ENCODE data around the gene PASK.

PASK gene

DNA sequence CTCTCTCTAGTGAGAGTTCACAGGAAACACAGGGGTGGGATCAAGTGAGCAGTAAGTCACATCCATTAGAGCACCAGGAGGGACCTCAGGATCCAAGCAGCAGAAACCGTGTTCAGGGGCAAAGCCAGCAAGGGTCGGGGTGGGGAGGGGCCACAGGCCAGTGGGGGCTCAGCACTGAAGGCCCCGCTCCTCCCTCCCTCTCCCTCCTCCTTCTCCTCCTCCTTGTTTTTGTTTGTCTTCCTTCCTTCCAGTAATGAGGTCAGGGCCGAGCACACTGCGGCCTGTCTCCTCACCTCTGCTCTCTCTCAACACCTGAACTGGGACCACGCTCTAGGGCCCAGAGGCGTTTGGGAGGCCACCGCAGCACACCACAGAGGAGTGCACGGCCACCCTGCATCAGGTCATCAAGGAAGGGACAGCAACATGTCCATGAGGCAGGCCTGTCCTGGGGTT, 68.1 kb downstream of the PASK start:
- DNase-seq (ENCODE audit: low read depth): no peak

- DNase-seq (ENCODE audit: low read depth): no peak
Observed at GRCh38 chr2:241080405-241081189, 68.7 kb downstream of the PASK start.

DNA sequence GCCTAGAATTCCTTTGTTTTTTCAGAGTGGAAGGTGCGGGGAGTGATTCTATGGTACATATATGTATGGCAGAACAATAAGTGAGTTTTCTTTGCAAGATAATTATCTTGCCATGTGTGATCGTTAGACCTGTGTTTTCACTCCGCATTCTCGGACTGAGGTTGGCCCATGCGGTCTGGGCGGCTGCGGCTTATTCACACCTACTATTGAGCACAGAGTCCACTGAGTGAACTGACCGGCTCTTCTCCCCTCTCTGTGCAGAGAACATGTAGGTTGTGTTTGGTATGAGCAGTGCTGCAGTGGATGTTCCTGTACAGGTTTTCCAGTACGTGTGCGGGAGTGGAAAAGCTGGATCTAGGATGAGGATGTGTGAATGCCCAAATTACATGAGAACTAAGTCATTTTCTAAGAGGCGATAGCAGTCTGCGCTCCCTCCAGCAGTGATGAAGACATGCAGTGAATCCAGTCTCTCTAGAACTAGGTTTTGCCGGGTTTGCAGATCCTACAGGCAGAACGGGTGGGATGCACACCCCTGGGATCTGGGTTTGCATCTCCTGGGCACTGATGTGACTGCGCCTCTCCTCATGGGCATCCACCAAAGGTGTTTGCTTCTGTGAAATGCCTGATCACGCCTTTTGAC, 74.3 kb downstream of the PASK start:
- DNase-seq (ENCODE audit: low read depth): no peak

DNA sequence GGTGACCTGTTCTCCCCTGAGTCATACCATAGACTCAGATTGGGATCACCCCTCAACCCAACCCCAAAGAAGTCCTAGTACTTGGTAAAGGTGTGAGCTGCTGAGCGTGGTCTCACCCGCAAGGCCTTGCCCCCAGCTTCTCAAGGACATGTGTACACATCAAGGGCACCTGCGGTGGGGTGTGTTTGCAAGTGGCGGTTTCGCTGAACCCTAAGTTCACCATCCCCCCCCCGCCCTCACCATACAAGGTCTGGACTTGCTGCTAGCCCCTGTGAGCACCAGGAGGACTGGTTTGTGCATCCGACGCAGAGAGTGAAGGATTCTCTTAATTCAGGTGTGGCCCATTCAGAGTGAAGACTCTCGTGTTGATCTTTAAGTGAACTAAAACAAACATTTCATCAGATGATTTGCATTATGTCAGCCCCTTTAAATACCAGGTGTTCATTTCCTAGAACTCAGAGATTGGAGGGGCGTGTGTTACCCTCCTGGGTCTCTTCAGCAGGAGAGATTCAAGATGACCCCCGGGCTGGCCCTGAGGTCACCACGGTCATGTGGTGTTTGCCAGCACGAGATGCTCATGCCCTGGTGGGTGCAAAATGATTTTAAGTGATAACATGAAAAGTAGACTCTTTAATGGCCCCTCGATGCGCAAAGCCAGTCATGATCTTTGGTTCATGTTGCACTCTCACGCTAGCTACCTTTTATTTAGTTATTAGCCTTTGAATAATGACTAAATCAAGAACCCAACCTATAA, 75.0 kb downstream of the PASK start:
- no peak for DNase-seq (ENCODE audit: low read depth)

DNA sequence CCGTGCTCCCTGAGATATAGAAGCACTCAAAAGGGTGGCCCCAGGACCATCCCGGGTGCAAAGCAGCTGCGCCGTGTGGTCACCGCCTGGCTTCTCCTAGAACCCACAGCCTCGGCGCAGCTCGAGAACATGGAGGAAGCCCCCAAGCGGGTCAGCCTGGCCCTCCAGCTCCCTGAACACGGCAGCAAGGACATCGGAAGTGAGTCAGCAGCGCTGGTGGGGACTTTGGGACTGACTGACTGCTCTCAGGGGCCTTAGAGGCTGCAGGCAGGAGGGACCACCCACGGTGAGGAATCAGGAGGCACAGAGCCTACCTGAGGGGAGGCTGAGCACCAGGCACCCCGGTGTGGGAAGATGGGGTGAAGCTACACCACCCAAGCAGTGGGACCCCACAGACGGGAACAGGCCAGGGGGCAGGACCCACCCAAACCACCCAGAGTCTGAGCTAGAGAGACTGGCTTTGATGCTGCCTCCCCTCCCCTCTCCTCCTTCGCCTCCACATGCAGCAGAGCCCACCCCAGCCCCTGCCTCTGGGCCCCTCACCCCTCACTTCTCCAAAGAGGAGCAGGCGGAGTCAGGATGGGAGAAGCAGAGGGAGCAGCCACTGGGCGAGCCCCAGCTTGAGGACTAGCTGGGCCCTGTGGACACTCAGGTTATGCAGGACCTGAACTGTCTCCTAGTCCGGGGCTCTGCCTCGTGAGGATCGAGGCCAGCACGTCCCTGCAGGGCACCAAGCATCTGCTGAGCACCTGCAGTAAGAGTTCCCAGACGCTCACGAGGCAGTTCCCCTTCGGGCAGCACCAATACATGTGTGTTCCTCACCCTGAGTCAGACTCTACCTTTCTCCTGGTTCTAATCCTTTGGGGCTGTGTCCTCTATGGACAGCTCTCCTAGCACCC, 75.9 kb downstream of the PASK start:
- DNase-seq (ENCODE audit: low read depth): no peak

GRCh38 chr2:241072553-241073165, 76.6 kb downstream of the PASK start:
- DNase-seq (ENCODE audit: low read depth): no peak

DNA sequence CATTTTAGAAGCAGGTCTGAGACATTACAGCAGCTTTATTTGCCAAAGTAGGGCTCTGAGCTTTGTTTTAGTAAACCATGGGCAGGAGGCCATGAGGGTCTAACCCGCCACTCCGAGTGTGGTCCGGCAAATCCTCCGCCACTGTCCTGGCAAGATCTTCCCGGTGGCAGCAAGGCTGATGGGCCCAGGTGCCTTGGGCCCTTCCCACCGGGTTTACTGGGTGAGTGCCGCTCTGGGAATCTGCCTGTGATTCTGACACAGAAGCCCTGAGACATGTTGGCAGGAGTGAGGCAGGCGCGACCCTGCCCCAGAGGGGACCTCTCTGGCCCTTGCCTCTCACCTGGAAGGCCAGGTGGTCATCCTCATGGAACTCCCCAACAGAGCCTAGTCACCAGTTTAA, 77.1 kb downstream of the PASK start:
- no peak for DNase-seq (ENCODE audit: low read depth)

GRCh38 chr2:241071677-241072111, 77.6 kb downstream of the PASK start:
- DNase-seq (ENCODE audit: low read depth): no peak

GRCh38 chr2:241070811-241071676, 78.2 kb downstream of the PASK start:
- no peak for DNase-seq (ENCODE audit: low read depth)

GRCh38 chr2:241070361-241070760, 78.9 kb downstream of the PASK start:
- DNase-seq (ENCODE audit: low read depth): no peak

- no peak for DNase-seq (ENCODE audit: low read depth)
Observed at GRCh38 chr2:241069821-241070281, 79.4 kb downstream of the PASK start.

GRCh38 chr2:241068942-241069810, 80.1 kb downstream of the PASK start:
- DNase-seq (ENCODE audit: low read depth): no peak

GRCh38 chr2:241068136-241068941, 80.9 kb downstream of the PASK start:
- no peak for DNase-seq (ENCODE audit: low read depth)

DNA sequence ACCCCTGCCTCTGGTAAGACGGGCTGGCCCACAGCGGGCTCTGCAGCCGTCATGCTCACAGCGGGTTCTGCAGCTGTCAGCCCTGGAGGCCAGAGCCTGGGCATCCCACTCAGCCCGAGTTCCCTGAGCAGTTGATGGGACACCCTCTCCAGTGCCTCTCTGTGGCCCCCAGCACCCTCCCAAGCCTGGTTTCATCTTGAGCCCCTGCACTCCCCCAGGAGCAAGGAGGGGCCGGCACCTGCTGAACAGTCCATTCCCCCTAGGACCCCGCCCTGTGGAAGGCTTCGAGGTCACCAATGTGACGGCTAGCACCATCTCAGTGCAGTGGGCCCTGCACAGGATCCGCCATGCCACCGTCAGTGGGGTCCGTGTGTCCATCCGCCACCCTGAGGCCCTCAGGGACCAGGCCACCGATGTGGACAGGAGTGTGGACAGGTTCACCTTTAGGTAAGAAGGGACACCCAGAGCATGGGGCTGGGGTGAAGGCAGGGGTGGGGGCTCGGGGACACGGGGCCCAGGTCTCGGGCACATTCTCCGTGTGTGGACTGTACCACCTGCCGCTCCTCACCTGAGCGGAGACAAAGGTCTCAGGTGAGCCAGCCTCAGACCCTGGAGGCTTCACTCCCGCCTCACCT, 81.7 kb downstream of the PASK start:
- no peak for DNase-seq (ENCODE audit: low read depth)

GRCh38 chr2:241066893-241067341, 82.4 kb downstream of the PASK start:
- no peak for DNase-seq (ENCODE audit: low read depth)

DNA sequence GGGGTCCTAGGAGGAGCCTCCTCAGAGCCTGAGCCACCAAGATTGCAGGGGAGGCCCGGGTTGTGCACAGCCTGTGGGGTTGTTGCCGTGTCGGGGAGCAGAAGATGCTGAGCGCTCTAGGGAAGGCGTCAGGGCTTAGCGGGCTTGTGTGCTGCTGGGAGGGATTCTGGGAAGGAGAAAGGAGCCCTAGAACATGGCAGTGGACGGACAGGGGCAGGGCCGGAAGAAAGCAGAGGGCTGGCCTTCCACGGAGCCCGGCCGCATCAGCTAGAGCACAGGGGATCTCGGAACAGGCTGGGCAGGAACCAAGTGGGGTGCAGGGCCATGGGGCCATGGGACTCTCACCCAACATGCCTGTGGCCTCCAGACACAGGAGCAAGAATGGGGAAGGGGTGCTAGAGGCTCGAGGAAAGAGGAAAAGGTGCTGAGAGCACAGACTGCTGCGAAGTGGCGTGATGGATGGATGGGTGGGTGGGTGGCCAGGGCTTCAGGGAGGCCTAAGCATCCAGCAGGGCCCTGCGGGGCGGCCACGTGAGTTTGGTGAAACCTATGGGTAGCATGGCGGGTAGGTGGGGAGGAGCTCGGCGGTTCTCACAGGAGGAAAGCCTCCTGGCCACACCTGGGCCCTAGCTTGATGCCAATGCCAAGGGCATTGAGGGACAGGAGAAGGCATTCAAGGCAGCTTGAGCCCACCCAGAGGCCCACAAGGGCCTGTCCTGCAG, 82.9 kb downstream of the PASK start:
- DNase-seq (ENCODE audit: low read depth): no peak

DNA sequence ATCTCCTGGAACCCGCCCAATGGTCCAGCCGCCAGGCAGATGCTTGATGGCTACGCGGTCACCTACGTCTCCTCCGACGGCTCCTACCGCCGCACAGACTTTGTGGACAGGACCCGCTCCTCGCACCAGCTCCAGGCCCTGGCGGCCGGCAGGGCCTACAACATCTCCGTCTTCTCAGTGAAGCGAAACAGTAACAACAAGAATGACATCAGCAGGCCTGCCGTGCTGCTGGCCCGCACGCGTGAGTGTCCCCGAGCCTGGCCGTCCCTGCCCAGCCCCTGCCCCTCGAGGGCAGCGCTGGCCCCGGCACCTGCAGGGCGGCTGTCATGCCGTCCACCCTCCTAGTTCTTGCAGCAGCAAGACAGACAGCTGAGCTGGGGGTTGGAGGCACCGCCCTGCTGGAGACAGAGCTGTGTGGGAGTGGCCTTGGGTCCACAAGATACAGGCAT, 83.9 kb downstream of the PASK start:
- DNase-seq (ENCODE audit: low read depth): no peak

All from stimulated activated CD8-positive, alpha-beta memory T cell treated with anti-CD3 and anti-CD28 coated beads, Interleukin-15, amount 100 ng/mL, for 24 hours (primary cell).